ENCODE measurements around the gene CDK6.

CDK6 gene

GRCh38 chr7:92708111-92709042, 128.0 kb downstream of the CDK6 start:
- DNase-seq (ENCODE audit: low spot score) = no peak

DNA sequence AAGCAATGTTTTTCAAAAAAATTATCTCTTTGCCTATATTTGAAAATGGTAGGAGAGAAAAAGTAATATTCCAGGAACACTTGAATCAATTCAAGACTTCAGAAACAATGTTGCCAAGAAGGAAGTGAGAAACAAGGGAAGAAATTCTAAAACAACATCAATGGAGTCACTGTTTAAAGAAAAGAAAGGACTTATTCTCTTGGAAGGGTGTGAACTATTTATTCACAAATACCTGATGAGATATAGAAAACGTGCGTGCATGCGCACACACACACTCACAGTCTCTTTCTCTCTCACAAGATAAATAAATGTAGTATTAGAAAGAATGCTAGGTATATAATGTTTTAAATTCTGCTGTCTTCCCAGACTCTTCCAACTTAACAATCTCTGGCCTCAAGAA, 128.9 kb downstream of the CDK6 start:
- no peak for DNase-seq (ENCODE audit: low spot score)

- DNase-seq (ENCODE audit: low spot score) = no peak
Measured at GRCh38 chr7:92706563-92706962, 129.8 kb downstream of the CDK6 start.

- DNase-seq (ENCODE audit: low spot score) = no peak
Measured at GRCh38 chr7:92705831-92706230, 130.5 kb downstream of the CDK6 start.

- no peak for DNase-seq (ENCODE audit: low spot score)
Measured at GRCh38 chr7:92704858-92705257, 131.5 kb downstream of the CDK6 start.

DNA sequence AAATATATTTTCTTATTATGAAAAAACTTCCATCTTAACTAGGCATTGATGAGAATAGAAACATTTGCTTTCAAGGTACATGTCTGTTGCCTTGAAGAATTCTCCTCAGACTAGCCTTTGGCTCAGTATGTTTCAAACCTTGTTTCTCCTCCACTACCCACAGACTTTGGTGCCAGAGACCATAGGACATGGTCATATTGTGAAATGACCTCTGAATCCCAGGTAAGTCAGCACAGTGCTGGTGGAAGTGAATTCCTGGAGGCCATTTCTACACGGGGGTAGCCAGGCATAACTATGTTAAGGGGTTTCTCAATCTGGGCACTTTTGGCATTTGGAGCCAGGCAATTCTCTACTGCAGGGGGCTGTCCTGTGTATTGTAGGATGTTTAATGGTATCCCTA, 133.8 kb downstream of the CDK6 start:
- DNase-seq (ENCODE audit: low spot score) = no peak

DNA sequence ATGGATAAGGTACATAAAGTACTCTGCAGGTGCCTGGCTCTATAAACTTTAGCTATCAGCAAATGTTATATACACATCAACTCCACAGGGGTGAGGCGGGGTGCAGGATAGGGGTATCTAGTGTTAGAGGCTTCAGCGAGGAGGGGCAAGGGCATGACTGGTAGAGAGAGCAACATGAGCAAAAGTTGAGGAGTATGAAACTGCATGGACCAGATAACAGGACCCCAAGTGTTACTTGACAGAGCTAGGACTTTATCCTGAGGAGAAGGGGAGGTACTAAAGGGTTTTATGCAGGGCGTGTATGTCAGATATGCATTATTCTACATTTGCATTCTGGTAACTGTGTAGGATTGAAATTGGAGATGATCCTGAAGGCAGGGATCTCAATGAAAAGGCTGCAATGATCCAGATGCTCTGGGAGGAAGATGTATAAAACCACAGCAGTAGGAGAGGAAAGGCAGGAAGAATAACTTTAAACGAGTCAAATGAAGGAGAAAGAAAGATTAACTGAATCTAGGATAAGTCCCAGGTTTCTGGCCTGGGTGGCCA, 136.3 kb downstream of the CDK6 start:
- no peak for DNase-seq (ENCODE audit: low spot score)

- DNase-seq (ENCODE audit: low spot score) = no peak
Measured at GRCh38 chr7:92699560-92699959, 136.8 kb downstream of the CDK6 start.

DNA sequence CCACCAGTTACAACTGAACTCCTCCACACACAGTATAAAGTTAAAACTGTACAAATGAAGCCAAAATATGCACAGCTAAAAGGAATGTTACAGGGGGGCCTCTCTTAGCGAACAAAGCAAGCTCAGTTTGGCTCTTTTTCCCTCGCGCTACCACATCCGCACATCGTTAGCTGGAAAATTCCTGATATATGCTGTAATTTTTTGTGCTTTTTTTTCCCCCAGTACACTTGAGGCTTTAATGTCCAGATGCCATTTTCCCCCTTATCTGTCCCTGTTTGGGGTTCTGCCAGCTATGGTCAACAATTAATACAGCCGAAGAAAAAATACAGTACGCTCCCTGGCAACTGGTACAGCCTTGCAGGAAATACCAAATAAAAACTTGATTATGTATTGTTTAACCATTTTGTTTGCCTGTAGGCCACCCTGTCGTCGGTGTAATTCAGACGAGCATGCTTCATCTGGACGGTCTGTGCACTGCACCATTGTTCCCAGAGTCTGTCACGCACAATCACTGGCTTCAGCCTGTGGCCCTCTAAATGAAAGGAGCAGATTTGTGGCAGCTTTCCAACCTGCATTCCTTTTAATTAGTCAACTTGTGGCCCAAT, 138.0 kb downstream of the CDK6 start:
- DNase-seq (ENCODE audit: low spot score) = peak; percentile 89

DNA sequence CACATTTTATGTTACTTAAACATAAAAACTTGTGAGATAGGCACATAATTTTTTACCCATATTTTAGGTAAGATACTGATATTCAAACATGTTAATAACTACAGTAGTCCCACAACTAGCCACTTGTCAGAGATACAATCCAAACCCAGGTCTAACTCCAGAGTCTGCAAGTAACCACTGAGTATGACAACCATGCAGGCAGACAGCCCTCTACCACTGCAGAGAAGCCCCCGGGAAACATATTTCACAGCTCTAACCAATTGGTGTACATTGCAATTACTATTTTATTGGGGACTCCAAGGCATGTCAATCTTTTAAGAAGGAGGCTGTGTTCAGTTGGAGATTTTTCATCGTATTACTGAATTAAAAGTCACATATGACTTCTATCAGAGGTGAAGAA, 139.0 kb downstream of the CDK6 start:
- no peak for DNase-seq (ENCODE audit: low spot score)

DNA sequence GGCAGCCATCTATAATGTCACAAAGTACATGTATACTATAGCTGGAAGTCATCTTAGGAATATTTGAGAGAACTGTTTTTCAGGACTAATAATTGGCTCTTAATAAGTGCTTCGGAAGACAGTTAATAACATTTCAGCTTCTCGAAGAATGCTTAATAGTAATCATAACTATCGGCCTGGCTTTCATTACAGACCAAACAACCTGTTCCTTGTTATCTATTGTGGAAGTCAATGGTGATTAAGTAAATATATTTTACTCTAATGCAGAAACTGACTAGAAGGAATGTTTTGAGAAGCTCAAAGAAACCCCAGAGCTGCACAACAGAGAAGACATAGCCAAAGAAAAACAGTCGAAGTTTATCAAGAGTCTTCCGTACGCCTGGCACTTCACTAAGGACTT, 139.4 kb downstream of the CDK6 start:
- no peak for DNase-seq (ENCODE audit: low spot score)

GRCh38 chr7:92696584-92696983, 139.8 kb downstream of the CDK6 start:
- DNase-seq (ENCODE audit: low spot score) = no peak

GRCh38 chr7:92695308-92696261, 140.8 kb downstream of the CDK6 start:
- DNase-seq (ENCODE audit: low spot score) = peak; percentile 25

DNA sequence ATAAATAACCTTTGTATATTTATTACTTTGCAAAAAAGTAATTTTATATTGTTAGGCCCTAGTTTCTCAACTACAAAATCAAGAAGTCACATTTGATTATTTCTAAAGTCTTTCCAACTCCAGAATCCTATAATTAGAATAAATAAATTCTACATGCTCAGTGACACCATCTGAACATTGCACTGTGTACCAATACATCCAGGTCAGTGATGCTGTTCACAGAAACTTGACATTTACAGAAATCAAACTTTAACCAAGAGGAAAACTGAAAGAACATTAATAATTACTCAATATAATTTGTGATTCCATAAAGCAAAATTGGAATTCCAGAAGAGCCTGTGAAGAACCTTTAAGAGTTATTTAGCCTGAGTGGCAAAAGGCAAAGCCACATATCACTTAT, 142.2 kb downstream of the CDK6 start:
- DNase-seq (ENCODE audit: low spot score) = no peak

DNA sequence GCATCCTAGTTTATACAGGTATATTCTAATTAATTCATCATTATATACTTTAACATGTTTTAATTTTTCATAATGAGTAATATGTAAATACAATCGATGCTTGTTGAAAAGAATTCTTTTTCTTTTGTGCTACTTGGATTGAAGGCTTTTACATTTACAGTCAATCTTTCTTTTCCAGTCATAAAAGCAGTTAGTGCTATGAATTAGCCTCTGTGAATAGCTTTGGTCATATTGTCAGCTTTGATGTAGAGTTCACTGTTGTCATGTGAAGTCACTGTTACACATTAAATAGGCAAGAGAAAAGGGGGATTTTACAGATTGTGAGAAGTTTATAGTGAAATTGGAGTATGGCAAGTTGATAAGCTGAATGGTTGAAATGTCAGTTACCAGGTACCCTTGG, 142.9 kb downstream of the CDK6 start:
- no peak for DNase-seq (ENCODE audit: low spot score)

GRCh38 chr7:92691578-92691977, 144.8 kb downstream of the CDK6 start:
- peak; percentile 61 for DNase-seq (ENCODE audit: low spot score)

GRCh38 chr7:92685136-92686042, 151.0 kb downstream of the CDK6 start:
- DNase-seq (ENCODE audit: low spot score) = no peak

- DNase-seq (ENCODE audit: low spot score) = no peak
Measured at GRCh38 chr7:92684274-92684673, 152.1 kb downstream of the CDK6 start.

DNA sequence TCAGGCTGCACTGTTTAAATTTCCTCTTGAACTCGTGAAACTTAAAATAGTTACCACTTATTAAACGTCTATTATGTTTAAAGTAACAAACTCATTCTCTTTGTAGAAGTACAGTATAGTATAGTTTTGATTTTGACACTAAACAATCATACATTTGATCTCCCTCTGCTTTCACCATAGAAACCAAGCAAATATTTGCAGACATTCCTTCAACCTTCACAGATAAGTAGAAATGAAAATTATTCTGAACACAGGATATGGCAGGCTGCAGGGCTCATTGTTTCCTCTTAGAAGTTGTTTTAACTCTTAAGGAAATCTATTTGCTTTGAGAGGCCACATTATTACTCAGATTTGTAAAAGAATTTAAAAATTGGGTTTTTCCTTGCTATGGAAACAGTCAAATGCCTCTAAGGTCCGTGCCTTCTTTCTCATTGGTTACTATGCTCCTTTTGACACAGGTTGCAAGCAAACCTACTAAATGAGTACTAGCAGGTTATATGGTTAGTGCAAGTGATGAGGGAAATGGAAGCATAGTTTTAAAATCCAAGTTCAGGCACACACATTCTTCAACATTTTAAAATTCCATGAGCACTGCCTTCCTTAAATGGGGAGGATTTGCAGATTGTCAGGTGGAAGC, 153.4 kb downstream of the CDK6 start:
- DNase-seq (ENCODE audit: low spot score) = no peak

DNA sequence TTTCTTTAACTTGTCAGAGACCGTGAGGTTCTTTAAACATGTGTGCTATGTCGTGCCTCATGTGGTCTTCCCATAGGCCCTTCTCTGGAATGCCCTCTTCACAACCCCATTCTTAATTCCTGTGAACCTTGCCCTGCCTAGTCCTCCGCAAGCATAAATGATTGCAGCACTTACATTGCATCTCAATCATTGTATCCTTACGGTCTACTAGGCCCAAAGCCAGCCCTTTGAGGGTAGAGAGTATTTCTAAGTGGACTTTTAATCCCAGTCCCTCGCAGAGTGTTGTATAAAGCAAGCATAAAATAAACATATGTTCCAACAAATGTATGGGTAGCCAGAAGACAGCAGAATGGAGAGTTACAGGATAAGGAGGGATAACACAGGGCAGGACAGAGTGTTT, 154.0 kb downstream of the CDK6 start:
- no peak for DNase-seq (ENCODE audit: low spot score)

- DNase-seq (ENCODE audit: low spot score) = no peak
Measured at GRCh38 chr7:92681633-92682032, 154.7 kb downstream of the CDK6 start.
